Measurements from ENCODE around the gene TRIM56. TPM values are rescaled to one million over a fixed set of nuclear protein-coding genes. Genes with fewer than 3 reads are reported as not detected.

The TRIM56 gene
- total RNA-seq, 1 experiment from 2014 or later = 44.5 TPM

DNA sequence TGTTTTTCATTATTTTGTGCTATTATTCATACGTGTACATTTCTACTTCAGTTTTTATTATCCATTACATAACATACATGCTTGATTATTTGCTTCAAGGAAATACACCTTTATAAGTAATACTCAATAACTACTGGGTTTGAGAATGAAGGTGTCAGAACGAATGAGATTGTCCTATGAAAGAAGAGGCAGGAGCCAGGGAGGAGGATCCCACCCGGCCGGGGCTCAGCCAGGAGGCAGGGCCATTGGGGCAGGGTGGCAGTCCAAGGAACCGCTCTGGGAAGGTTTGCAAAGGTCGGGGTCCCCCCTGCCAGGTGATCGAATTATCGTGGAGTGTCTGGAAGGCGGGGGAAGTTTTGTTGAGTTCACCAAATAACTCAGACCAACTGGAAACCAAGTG, 9.1 kb downstream of the TRIM56 start:
- intact Hi-C loops (cut with micrococcal nuclease; ENCODE audit: unreplicated experiment) = no loop called here
- H3K27ac Mint-ChIP-seq (ENCODE audit: unreplicated experiment) = no peak overlapping the region
- no TSS peak for BruUV-seq (replicated peaks)
- peaks cover 51% of the 10 kb centered on the region for H3K36me3 Mint-ChIP-seq (ENCODE audit: insufficient read depth, unreplicated experiment)
- no peak for DNase-seq
- no peaks in the 10 kb centered on the region for H3K9me3 Mint-ChIP-seq (ENCODE audit: low read depth, unreplicated experiment)
- no peaks in the 10 kb centered on the region for H3K27me3 Mint-ChIP-seq (ENCODE audit: unreplicated experiment)
- no peak overlapping the region for H3K4me3 Mint-ChIP-seq (ENCODE audit: low read depth, unreplicated experiment)
- TF ChIP-seq, protein P1, sequence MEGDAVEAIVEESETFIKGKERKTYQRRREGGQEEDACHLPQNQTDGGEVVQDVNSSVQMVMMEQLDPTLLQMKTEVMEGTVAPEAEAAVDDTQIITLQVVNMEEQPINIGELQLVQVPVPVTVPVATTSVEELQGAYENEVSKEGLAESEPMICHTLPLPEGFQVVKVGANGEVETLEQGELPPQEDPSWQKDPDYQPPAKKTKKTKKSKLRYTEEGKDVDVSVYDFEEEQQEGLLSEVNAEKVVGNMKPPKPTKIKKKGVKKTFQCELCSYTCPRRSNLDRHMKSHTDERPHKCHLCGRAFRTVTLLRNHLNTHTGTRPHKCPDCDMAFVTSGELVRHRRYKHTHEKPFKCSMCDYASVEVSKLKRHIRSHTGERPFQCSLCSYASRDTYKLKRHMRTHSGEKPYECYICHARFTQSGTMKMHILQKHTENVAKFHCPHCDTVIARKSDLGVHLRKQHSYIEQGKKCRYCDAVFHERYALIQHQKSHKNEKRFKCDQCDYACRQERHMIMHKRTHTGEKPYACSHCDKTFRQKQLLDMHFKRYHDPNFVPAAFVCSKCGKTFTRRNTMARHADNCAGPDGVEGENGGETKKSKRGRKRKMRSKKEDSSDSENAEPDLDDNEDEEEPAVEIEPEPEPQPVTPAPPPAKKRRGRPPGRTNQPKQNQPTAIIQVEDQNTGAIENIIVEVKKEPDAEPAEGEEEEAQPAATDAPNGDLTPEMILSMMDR (IDR thresholded peaks at IDR 0.05; ENCODE audit: unreplicated experiment) = no peak
- H3K4me1 Mint-ChIP-seq (ENCODE audit: low read depth, unreplicated experiment) = no peaks in the 10 kb centered on the region
- CTCF ChIA-PET = interaction anchor here (0.5 to 1.4 kb wide), 5 partner anchors 9 to 300 kb away, joined by 3 to 7 read pairs (median 3); partner anchors contain the start of gene TRIM56

DNA sequence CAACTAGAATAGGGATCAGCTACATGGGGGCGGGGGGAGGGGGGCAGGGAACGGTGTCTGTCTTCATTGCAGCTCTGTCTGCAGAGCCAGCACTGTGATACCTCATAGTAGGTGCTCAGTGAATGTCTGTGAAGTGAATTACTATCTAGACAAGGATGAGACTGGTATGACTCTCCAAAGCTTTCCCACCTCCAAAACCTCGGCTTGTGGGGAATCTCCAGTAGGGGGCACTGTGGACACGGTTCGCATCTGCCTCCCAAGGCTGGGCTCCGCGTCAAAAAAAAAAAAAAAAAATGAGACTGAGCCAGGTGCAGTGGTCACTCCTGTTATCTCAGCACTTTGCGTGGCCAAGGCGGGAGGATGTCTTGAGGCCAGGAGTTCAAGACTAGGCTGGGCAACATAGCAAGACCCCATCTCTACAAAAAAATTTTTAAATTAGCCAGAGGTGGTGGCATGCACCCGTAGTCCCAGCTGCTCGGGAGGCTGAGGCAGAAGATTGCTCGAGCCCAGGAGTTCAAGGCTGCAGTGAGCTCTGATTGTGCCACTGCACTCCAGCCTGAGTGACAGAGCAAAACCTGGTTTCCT, 9.6 kb downstream of the TRIM56 start:
- Mint-ChIP-seq H3K27me3 (ENCODE audit: unreplicated experiment) (no peaks in the 10 kb centered on the region), H3K36me3 (ENCODE audit: insufficient read depth, unreplicated experiment) (peaks cover 48% of the 10 kb centered on the region), H3K27ac (ENCODE audit: unreplicated experiment) (no peak overlapping the region), H3K9me3 (ENCODE audit: low read depth, unreplicated experiment) (no peaks in the 10 kb centered on the region), H3K4me3 (ENCODE audit: low read depth, unreplicated experiment) (no peak overlapping the region), H3K4me1 (ENCODE audit: low read depth, unreplicated experiment) (peaks cover 4% of the 10 kb centered on the region)
- no TSS peak for BruUV-seq (replicated peaks)
- DNase-seq = peak; percentile 56
- TF ChIP-seq, protein P1 (IDR thresholded peaks at IDR 0.05; ENCODE audit: unreplicated experiment) = peak; percentile 39
- intact Hi-C loops (cut with micrococcal nuclease; ENCODE audit: unreplicated experiment) = no loop called here
- CTCF ChIA-PET = interaction anchor here (0.5 to 1.4 kb wide), 6 partner anchors 10 to 301 kb away, joined by 3 to 7 read pairs (median 3); partner anchors contain the start of gene TRIM56

DNA sequence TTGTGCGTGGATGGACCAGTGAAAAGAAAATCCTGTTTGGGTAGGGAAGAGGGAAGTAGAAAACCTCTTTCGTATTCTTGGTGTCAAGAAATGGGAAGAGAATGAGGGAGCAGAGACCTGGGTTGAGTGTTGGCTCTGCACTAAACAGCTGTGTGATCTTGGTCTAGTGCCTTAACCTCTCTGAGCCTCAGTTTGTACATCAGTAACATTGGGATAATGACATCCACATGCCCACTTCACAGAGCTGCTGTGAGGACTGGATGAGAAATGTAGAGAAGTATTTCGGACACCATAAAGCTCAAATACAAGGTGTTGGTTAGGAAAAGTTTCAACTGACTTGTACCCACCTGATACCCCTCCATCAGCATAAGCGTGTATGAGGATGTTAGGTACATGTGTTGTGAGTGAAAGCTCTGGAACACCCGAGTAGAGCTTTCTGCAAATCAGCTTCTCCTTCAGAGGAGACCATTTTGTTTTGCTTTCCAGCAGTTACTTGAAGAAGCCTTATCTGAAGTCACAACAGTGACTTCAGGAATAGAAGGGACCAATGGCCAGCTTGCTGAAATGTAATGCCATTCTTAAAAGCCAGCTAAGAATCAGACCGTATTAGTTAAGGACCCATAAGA, 11.2 kb downstream of the TRIM56 start:
- intact Hi-C loops (cut with micrococcal nuclease; ENCODE audit: unreplicated experiment) = no loop called here
- Mint-ChIP-seq H3K4me1 (ENCODE audit: low read depth, unreplicated experiment) (peaks cover 16% of the 10 kb centered on the region), H3K4me3 (ENCODE audit: low read depth, unreplicated experiment) (no peak overlapping the region), H3K27ac (ENCODE audit: unreplicated experiment) (no peak overlapping the region), H3K27me3 (ENCODE audit: unreplicated experiment) (no peaks in the 10 kb centered on the region), H3K9me3 (ENCODE audit: low read depth, unreplicated experiment) (no peaks in the 10 kb centered on the region), H3K36me3 (ENCODE audit: insufficient read depth, unreplicated experiment) (peaks cover 36% of the 10 kb centered on the region)
- CTCF ChIA-PET = no interaction called here
- DNase-seq = no peak
- TF ChIP-seq, protein P1 (IDR thresholded peaks at IDR 0.05; ENCODE audit: unreplicated experiment) = no peak
- no TSS peak for BruUV-seq (replicated peaks)

DNA sequence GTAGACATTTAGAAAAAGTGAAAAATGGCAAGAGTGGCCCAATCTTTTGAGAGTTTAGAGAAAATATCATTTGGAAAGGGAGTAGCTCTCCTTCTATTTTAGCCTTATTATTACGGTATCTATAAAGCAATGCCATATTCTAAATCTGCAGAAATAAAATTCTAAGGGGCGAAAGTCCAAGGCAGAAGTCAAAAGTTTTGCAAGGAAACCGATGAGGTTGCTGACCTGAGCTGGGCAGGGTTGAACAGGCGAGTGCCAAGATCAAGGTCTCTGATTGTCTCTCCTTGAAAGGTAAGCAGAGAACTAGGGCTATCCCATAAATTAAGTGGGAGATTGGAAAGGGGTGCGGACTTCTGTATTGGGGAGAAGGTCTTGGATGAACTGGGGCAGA, 11.7 kb downstream of the TRIM56 start:
- BruUV-seq (replicated peaks) = no TSS peak
- Mint-ChIP-seq H3K27me3 (ENCODE audit: unreplicated experiment) (no peaks in the 10 kb centered on the region), H3K9me3 (ENCODE audit: low read depth, unreplicated experiment) (no peaks in the 10 kb centered on the region), H3K27ac (ENCODE audit: unreplicated experiment) (no peak overlapping the region), H3K4me1 (ENCODE audit: low read depth, unreplicated experiment) (peaks cover 16% of the 10 kb centered on the region), H3K4me3 (ENCODE audit: low read depth, unreplicated experiment) (no peak overlapping the region), H3K36me3 (ENCODE audit: insufficient read depth, unreplicated experiment) (peaks cover 32% of the 10 kb centered on the region)
- TF ChIP-seq, protein P1 (IDR thresholded peaks at IDR 0.05; ENCODE audit: unreplicated experiment) = no peak
- intact Hi-C loops (cut with micrococcal nuclease; ENCODE audit: unreplicated experiment) = no loop called here
- no peak for DNase-seq
- CTCF ChIA-PET = no interaction called here
